Measurements from ENCODE around the gene TMIGD1. TPM values are rescaled to one million over a fixed set of nuclear protein-coding genes. Genes with fewer than 3 reads are reported as not detected.

The TMIGD1 gene
- total RNA-seq, 1 experiment from 2014 or later, result not detected

- Histone ChIP-seq H3K23me2 (ENCODE audit: insufficient read length, low read depth, low read length, poor library complexity, severe bottlenecking) (no peaks in the 10 kb centered on the region), H4K20me1 (ENCODE audit: control insufficient read depth, insufficient read depth, insufficient read length) (no peaks in the 10 kb centered on the region), H3K9ac (ENCODE audit: extremely low read depth, insufficient read length, low read length) (no peak overlapping the region), H3K23ac (ENCODE audit: insufficient read length, low read depth, low read length) (no peak overlapping the region), H3T11ph (ENCODE audit: low read length) (no peak overlapping the region), H2BK120ac (ENCODE audit: low read depth, low read length, poor library complexity, severe bottlenecking) (no peak overlapping the region), H2BK20ac (ENCODE audit: low read depth, low read length, poor library complexity, severe bottlenecking) (no peak overlapping the region), H3K9me3 (ENCODE audit: control insufficient read depth, low read depth, low read length) (no peaks in the 10 kb centered on the region), H4K8ac (replicated peaks; ENCODE audit: insufficient read length, low read depth, low read length) (no peak overlapping the region), H2BK12ac (ENCODE audit: insufficient read length, low read depth, low read length) (no peak overlapping the region), H4K5ac (ENCODE audit: insufficient read length, low read depth, low read length) (no peak overlapping the region), H3K27ac (ENCODE audit: insufficient read length, low read depth, low read length) (no peak overlapping the region), H2AK5ac (ENCODE audit: insufficient read length, low read length) (no peak overlapping the region), H3K79me1 (ENCODE audit: insufficient read depth, low read depth, low read length, poor library complexity, severe bottlenecking) (no peaks in the 10 kb centered on the region), H3K4ac (ENCODE audit: low read depth, low read length) (no peak overlapping the region), H3K4me1 (ENCODE audit: insufficient read depth, low read length) (no peaks in the 10 kb centered on the region), H3K4me2 (ENCODE audit: insufficient read depth, insufficient read length, low read length) (no peak overlapping the region), H3K18ac (ENCODE audit: insufficient read length, low read depth, low read length) (no peak overlapping the region), H3K79me2 (ENCODE audit: insufficient read depth, low read length) (no peaks in the 10 kb centered on the region), H2AFZ (ENCODE audit: low read length) (no peak overlapping the region), H3K56ac (ENCODE audit: insufficient read length, low read depth, low read length) (no peak overlapping the region), H4K91ac (ENCODE audit: insufficient read length, low read depth, low read length) (no peak overlapping the region), H3K27me3 (ENCODE audit: insufficient read depth, low read length) (no peaks in the 10 kb centered on the region), H3K14ac (ENCODE audit: insufficient read depth, low read length) (no peak overlapping the region), H2BK5ac (ENCODE audit: insufficient read length, low read length) (no peak overlapping the region), H2BK15ac (ENCODE audit: low read depth, low read length) (no peak overlapping the region)
- Mint-ChIP-seq H3K27me3 (ENCODE audit: low read depth) (peaks cover 4% of the 10 kb centered on the region; the same call in 1 of the 2 replicates), H3K27ac (no peak overlapping the region), H3K36me3 (ENCODE audit: insufficient read depth in 1 of 3, low read depth in 3 of 3) (no peaks in the 10 kb centered on the region), H3K4me3 (no peak overlapping the region), H3K4me1 (no peaks in the 10 kb centered on the region), H3K9me3 (no peaks in the 10 kb centered on the region)
- DNase-seq, result no peak
- no CpG with 5 or more reads among the region's 1 CpG for WGBS (ENCODE audit: extremely low coverage, insufficient read length, low lambda C conversion rate)
- TF ChIP-seq CTCF (conservative IDR thresholded peaks at IDR 0.05), result peak; percentile 40; the same call in 2 of the 3 replicates
Observed at GRCh38 chr17:30299000-30299399, 34.9 kb downstream of the TMIGD1 start.
